Measurements from ENCODE around the gene C16orf74. TPM values are rescaled to one million over a fixed set of nuclear protein-coding genes. Genes with fewer than 3 reads are reported as not detected.

Gene C16orf74
- total and polyA plus RNA-seq, 2 of the 13 experiments (the other 11 are each of a cell fraction or from before 2014, with no cell fraction given), result 0.13 to 0.29 TPM

GRCh38 chr16:85718682-85719081 is 32.2 kb downstream of the C16orf74 start (continued):
- TF ChIP-seq USF2 (IDR thresholded peaks at IDR 0.05; ENCODE audit: low read depth, low read length) (peak; percentile 47; the same call in 1 of the 2 replicates), USF2 (CRISPR knock-in tag; IDR thresholded peaks at IDR 0.05; ENCODE audit: borderline replicate concordance) (no peak), HMGXB4 (CRISPR knock-in tag; IDR thresholded peaks at IDR 0.05; ENCODE audit: borderline replicate concordance in 1 of 2, low read depth in 1 of 2) (peak in 1 of 2 experiments; percentile 2; a peak in 1 of 4 replicates), ZNF329 (CRISPR knock-in tag; IDR thresholded peaks at IDR 0.05; ENCODE audit: low read depth) (no peak), ZNF451 (CRISPR knock-in tag; IDR thresholded peaks at IDR 0.05) (0 out of 2 replicates have a peak, but pooled peaks have one; percentile 35), NONO (IDR thresholded peaks at IDR 0.05) (no peak), NONO (CRISPR knock-in tag; conservative IDR thresholded peaks at IDR 0.05) (peak; percentile 46; the same call in 1 of the 2 replicates), RAD51 (IDR thresholded peaks at IDR 0.05; ENCODE audit: borderline replicate concordance) (peak; percentile 50; the same call in 1 of the 2 replicates), KDM2A (CRISPR knock-in tag; IDR thresholded peaks at IDR 0.05; ENCODE audit: borderline replicate concordance, low read depth) (peak; percentile 52; the same call in 1 of the 2 replicates)
- TF ChIP-seq, protein P1, sequence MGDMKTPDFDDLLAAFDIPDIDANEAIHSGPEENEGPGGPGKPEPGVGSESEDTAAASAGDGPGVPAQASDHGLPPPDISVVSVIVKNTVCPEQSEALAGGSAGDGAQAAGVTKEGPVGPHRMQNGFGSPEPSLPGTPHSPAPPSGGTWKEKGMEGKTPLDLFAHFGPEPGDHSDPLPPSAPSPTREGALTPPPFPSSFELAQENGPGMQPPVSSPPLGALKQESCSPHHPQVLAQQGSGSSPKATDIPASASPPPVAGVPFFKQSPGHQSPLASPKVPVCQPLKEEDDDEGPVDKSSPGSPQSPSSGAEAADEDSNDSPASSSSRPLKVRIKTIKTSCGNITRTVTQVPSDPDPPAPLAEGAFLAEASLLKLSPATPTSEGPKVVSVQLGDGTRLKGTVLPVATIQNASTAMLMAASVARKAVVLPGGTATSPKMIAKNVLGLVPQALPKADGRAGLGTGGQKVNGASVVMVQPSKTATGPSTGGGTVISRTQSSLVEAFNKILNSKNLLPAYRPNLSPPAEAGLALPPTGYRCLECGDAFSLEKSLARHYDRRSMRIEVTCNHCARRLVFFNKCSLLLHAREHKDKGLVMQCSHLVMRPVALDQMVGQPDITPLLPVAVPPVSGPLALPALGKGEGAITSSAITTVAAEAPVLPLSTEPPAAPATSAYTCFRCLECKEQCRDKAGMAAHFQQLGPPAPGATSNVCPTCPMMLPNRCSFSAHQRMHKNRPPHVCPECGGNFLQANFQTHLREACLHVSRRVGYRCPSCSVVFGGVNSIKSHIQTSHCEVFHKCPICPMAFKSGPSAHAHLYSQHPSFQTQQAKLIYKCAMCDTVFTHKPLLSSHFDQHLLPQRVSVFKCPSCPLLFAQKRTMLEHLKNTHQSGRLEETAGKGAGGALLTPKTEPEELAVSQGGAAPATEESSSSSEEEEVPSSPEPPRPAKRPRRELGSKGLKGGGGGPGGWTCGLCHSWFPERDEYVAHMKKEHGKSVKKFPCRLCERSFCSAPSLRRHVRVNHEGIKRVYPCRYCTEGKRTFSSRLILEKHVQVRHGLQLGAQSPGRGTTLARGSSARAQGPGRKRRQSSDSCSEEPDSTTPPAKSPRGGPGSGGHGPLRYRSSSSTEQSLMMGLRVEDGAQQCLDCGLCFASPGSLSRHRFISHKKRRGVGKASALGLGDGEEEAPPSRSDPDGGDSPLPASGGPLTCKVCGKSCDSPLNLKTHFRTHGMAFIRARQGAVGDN (CRISPR knock-in tag; IDR thresholded peaks at IDR 0.05), result no peak
- TF ChIP-seq, protein P2, sequence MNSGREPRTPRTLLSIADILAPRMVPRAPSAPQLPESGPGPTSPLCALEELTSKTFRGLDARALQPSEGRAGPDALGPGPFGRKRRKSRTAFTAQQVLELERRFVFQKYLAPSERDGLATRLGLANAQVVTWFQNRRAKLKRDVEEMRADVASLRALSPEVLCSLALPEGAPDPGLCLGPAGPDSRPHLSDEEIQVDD (CRISPR knock-in tag; IDR thresholded peaks at IDR 0.05; ENCODE audit: borderline replicate concordance), result no peak
